Breast epithelium (tissue), 4 donors: ENCODE data around the gene SLC4A1AP. TPM values are rescaled to one million over a fixed set of nuclear protein-coding genes. Genes with fewer than 3 reads are reported as not detected.

Experiments
- DNase-seq, 2 donors: peaks; one replicate each; pipeline ENCODE4 v3.0.0-alpha.2; 2019; ENCODE audit warnings: low spot score in 2 of 2
- H3K27ac ChIP-seq, 2 donors: fragments of 200-600 bp; sonication (generic) in 1 of 2; one replicate each; pipeline ENCODE4 v1.5.1; 2016 to 2019; ENCODE audit warnings: mild to moderate bottlenecking in 1 of 2
- H3K27me3 ChIP-seq, 2 donors: fragments of 200-600 bp; sonication (generic) in 1 of 2; one replicate each; pipeline versions ENCODE4 v1.5.1 to v1.6.0; 2017 to 2019; ENCODE audit warnings: control low read depth in 1 of 2, mild to moderate bottlenecking in 1 of 2
- H3K36me3 ChIP-seq: fragments of 200-600 bp; one replicate; pipeline ENCODE4 v1.5.1; 2019
- H3K4me1 ChIP-seq, 2 donors: fragments of 200-600 bp; sonication (generic); one replicate each; pipeline ENCODE4 v1.5.1; 2016 to 2019; ENCODE audit warnings: control low read depth in 1 of 2
- H3K4me3 ChIP-seq, 3 donors: fragments of 200-600 bp; sonication (generic); 1 replicate in 2 of 3; 2 replicates in 1 of 3; pipeline ENCODE4 v1.5.1; 2016 to 2019; ENCODE audit warnings: mild to moderate bottlenecking in 3 of 3, moderate library complexity in 2 of 3
- H3K9me3 ChIP-seq, 2 donors: fragments of 200-600 bp; sonication (generic) in 1 of 2; one replicate each; pipeline ENCODE4 v1.5.1; 2016 to 2019; ENCODE audit warnings: control low read depth in 1 of 2
- CTCF ChIP-seq, 3 donors: fragments of 450-650 bp; IDR thresholded peaks; one replicate each; pipeline ENCODE4 v1.5.1; 2016 to 2017; ENCODE audit warnings: antibody characterized with exemption in 3 of 3, mild to moderate bottlenecking in 3 of 3, moderate library complexity in 3 of 3
- POLR2A ChIP-seq: fragments of 450-650 bp; IDR thresholded peaks from one replicate; pipeline ENCODE4 v1.6.1; 2016; ENCODE audit warnings: antibody characterized with exemption, mild to moderate bottlenecking, moderate library complexity
- POLR2AphosphoS5 ChIP-seq, 3 donors: sonication (generic); formaldehyde crosslinking; IDR thresholded peaks; one replicate each; pipeline ENCODE4 v1.6.1; 2017; ENCODE audit warnings: antibody characterized with exemption in 3 of 3
- intact Hi-C: fragments of 100-400 bp; cut with DNase I; formaldehyde crosslinking; loops from one replicate; pipeline ENCODE4 v1.15.1; 2023; ENCODE audit warnings: low total_unique reads
- total RNA-seq, 3 donors: library from RNA; depleted of rRNA; stranded (reverse); fragments of >200 nt; gene quantifications; one replicate each; pipeline ENCODE4 v1.1.0, GENCODE V29; 2016

The SLC4A1AP gene
- total RNA-seq, 3 donors from 2014 or later = 23.3 to 27.1 (median 24.3) TPM

- Histone ChIP-seq H3K36me3 (no peaks in the 10 kb centered on the region), H3K4me1 (no peaks in the 10 kb centered on the region), H3K27ac (no peak overlapping the region), H3K4me3 (no peak overlapping the region), H3K9me3 (no peaks in the 10 kb centered on the region), H3K27me3 (no peaks in the 10 kb centered on the region)
- no peak for DNase-seq
- TF ChIP-seq POLR2AphosphoS5 (IDR thresholded peaks at IDR 0.05) (no peak), CTCF (IDR thresholded peaks at IDR 0.05) (no peak), POLR2A (no peak)
- intact Hi-C loops = loop anchor here (1.0 kb wide), 1 partner anchor 680 kb away; no protein-coding TSS in a partner anchor
Measured at GRCh38 chr2:27710640-27711430, 47.1 kb downstream of the SLC4A1AP start.

GRCh38 chr2:27711804-27712203 is 48.1 kb downstream of the SLC4A1AP start:
- DNase-seq = no peak
- Histone ChIP-seq H3K4me1 (no peaks in the 10 kb centered on the region), H3K27me3 (no peaks in the 10 kb centered on the region), H3K4me3 (no peak overlapping the region), H3K9me3 (no peaks in the 10 kb centered on the region), H3K27ac (no peak overlapping the region), H3K36me3 (no peaks in the 10 kb centered on the region)
- intact Hi-C loops = no loop called here
- TF ChIP-seq POLR2AphosphoS5 (IDR thresholded peaks at IDR 0.05) (no peak), CTCF (IDR thresholded peaks at IDR 0.05) (no peak), POLR2A (no peak)

GRCh38 chr2:27712522-27712921 is 48.8 kb downstream of the SLC4A1AP start:
- Histone ChIP-seq H3K36me3 (no peaks in the 10 kb centered on the region), H3K27me3 (no peaks in the 10 kb centered on the region), H3K27ac (no peak overlapping the region), H3K4me3 (no peak overlapping the region), H3K4me1 (no peaks in the 10 kb centered on the region), H3K9me3 (no peaks in the 10 kb centered on the region)
- intact Hi-C loops = no loop called here
- DNase-seq = no peak
- TF ChIP-seq POLR2AphosphoS5 (IDR thresholded peaks at IDR 0.05) = no peak
- no peak for TF ChIP-seq CTCF (IDR thresholded peaks at IDR 0.05)
- TF ChIP-seq POLR2A = no peak

GRCh38 chr2:27713201-27713600 is 49.5 kb downstream of the SLC4A1AP start:
- H3K9me3 ChIP-seq = no peaks in the 10 kb centered on the region
- intact Hi-C loops = no loop called here
- DNase-seq = no peak
- H3K27me3 ChIP-seq = no peaks in the 10 kb centered on the region
- no peak for TF ChIP-seq CTCF (IDR thresholded peaks at IDR 0.05)
- TF ChIP-seq POLR2AphosphoS5 (IDR thresholded peaks at IDR 0.05) = no peak
- TF ChIP-seq POLR2A = no peak
- H3K36me3 ChIP-seq = no peaks in the 10 kb centered on the region
- H3K4me1 ChIP-seq = no peaks in the 10 kb centered on the region
- H3K4me3 ChIP-seq = no peak overlapping the region
- no peak overlapping the region for H3K27ac ChIP-seq

GRCh38 chr2:27714053-27714452 is 50.4 kb downstream of the SLC4A1AP start:
- Histone ChIP-seq H3K36me3 (no peaks in the 10 kb centered on the region), H3K27ac (no peak overlapping the region), H3K4me1 (no peaks in the 10 kb centered on the region), H3K4me3 (no peak overlapping the region), H3K9me3 (no peaks in the 10 kb centered on the region), H3K27me3 (no peaks in the 10 kb centered on the region)
- TF ChIP-seq POLR2AphosphoS5 (IDR thresholded peaks at IDR 0.05) (no peak), POLR2A (no peak), CTCF (IDR thresholded peaks at IDR 0.05) (no peak)
- no peak for DNase-seq
- intact Hi-C loops = no loop called here
